ENCODE results near the gene ZNF182.

DNA sequence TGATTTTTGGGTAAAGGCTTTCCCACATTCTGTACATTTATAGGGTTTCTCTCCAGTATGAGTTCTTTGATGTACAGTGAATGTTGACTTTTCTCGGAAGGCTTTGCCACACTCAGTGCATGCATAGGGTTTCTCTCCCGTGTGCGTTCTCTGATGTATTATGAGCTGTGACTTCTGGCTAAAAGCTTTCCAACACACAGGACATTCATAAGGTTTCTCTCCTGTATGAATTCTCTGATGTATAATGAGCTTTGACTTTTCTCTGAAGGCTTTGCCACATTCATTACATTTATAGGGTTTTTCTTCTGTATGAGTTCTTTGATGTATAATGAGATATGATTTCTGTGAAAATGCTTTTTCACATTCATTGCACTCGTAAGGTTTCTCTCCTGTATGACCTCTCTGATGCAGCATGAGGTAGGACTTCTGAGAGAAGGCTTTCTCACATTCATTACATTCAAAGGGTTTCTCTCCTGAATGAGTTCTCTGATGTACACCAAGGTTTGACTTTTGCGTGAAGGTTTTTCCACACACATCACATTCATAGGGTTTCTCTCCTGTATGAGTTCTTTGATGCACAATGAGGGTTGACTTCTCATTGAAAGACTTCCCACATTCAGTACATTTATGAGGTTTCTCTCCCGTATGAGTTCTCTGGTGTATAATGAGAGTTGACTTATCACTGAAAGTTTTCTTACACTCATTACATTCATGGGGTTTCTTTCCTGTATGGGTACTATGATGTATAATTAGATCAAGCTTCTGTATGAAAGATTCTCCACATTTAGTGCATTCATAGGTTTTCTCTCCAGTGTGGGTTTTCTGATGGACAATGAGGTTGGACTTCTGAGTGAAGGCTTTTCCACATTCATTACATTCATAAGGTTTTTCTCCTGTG lies 27.3 kb downstream of the ZNF182 start:
- TF ChIP-seq, protein P1, sequence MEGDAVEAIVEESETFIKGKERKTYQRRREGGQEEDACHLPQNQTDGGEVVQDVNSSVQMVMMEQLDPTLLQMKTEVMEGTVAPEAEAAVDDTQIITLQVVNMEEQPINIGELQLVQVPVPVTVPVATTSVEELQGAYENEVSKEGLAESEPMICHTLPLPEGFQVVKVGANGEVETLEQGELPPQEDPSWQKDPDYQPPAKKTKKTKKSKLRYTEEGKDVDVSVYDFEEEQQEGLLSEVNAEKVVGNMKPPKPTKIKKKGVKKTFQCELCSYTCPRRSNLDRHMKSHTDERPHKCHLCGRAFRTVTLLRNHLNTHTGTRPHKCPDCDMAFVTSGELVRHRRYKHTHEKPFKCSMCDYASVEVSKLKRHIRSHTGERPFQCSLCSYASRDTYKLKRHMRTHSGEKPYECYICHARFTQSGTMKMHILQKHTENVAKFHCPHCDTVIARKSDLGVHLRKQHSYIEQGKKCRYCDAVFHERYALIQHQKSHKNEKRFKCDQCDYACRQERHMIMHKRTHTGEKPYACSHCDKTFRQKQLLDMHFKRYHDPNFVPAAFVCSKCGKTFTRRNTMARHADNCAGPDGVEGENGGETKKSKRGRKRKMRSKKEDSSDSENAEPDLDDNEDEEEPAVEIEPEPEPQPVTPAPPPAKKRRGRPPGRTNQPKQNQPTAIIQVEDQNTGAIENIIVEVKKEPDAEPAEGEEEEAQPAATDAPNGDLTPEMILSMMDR (IDR thresholded peaks at IDR 0.05) = no peak
- TF ChIP-seq POLR2A (IDR thresholded peaks at IDR 0.05) = no peak
